GM12891 (cell line): ENCODE results near the gene PRG3.
"Not testable (repeated sequence)": the region's sequence is repeated elsewhere in the genome, so short reads cannot be mapped to it uniquely, and the experiment has no call there.

Source experiments
- DNase-seq: peaks from one replicate; pipeline ENCODE4 v3.0.0; 2011; ENCODE audit warnings: low spot score; ENCODE audit not compliant: insufficient read length
- FAIRE-seq: peaks from 2 replicates; lab custom pipeline; 2011; peaks lifted over from hg19 to GRCh38; lab: Jason Lieb, UNC
- PAX5 ChIP-seq: IDR thresholded peaks from 2 replicates; pipeline ENCODE4 v1.6.1; 2011; ENCODE audit warnings: low read length, moderate library complexity, mild to moderate bottlenecking; ENCODE audit not compliant: insufficient read depth, severe bottlenecking
- POLR2A ChIP-seq: IDR thresholded peaks from 2 replicates; pipeline ENCODE4 v1.6.1; 2011; ENCODE audit warnings: low read depth, low read length, control low read depth
- POLR2AphosphoS5 ChIP-seq: IDR thresholded peaks from 2 replicates; pipeline ENCODE4 v1.6.1; 2011; ENCODE audit warnings: low read depth, low read length, control low read depth
- POU2F2 ChIP-seq: IDR thresholded peaks from 2 replicates; pipeline ENCODE4 v1.6.1; 2011; ENCODE audit warnings: low read depth, mild to moderate bottlenecking, control low read depth, low read length, moderate library complexity
- SPI1 ChIP-seq: IDR thresholded peaks from 2 replicates; pipeline ENCODE4 v1.6.1; 2011; ENCODE audit warnings: low read depth, low read length, control low read depth
- TAF1 ChIP-seq: IDR thresholded peaks from 2 replicates; pipeline ENCODE4 v1.6.1; 2011; ENCODE audit warnings: low read depth, low read length, control low read depth

The PRG3 gene

GRCh38 chr11:57341250-57341808 lies 39.6 kb downstream of the PRG3 start:
- no peak for DNase-seq
- FAIRE-seq = no peak
- TF ChIP-seq PAX5 = no peak

GRCh38 chr11:57340039-57340615 lies 40.8 kb downstream of the PRG3 start:
- DNase-seq = no peak
- TF ChIP-seq PAX5 (no peak), SPI1 (no peak), POLR2A (no peak), POU2F2 (no peak), POLR2AphosphoS5 (no peak), TAF1 (no peak)
- no peak for FAIRE-seq

- TF ChIP-seq SPI1 (no peak), PAX5 (no peak), POU2F2 (no peak), POLR2AphosphoS5 (no peak), POLR2A (no peak), TAF1 (no peak)
- no peak for DNase-seq
- FAIRE-seq = no peak
These were observed 41.6 kb downstream of the PRG3 start for GRCh38 chr11:57339328-57339727.

- DNase-seq (no peak), FAIRE-seq (no peak)
- TF ChIP-seq PAX5 (no peak), POLR2AphosphoS5 (no peak), SPI1 (no peak), POLR2A (no peak), TAF1 (no peak), POU2F2 (no peak)
These were observed 42.8 kb downstream of the PRG3 start, which contains the start of gene P2RX3 for GRCh38 chr11:57338142-57338541. Gene P2RX3 (plus strand): TSS chr11:57338352. CDS start chr11:57338551, 199 bp downstream.

GRCh38 chr11:57336856-57337255 lies 44.1 kb downstream of the PRG3 start:
- not testable (repeated sequence) for FAIRE-seq, DNase-seq

GRCh38 chr11:57336111-57336666 lies 44.8 kb downstream of the PRG3 start:
- FAIRE-seq (no peak), DNase-seq (no peak)
- no peak for TF ChIP-seq PAX5
- TF ChIP-seq POU2F2 = no peak

GRCh38 chr11:57335343-57336110 lies 45.4 kb downstream of the PRG3 start, which contains the start of gene SSRP1:
Gene SSRP1 (minus strand): TSS chr11:57335892. CDS start chr11:57335121, 771 bp downstream.
- peak; percentile 92 for DNase-seq
- peak; percentile 94 for FAIRE-seq
- TF ChIP-seq SPI1 (no peak), POU2F2 (0 out of 2 replicates have a peak, but pooled peaks have one; percentile 36), POLR2A (peak; percentile 81), POLR2AphosphoS5 (peak; percentile 82), TAF1 (peak; percentile 88), PAX5 (no peak)

GRCh38 chr11:57335023-57335342 lies 46.0 kb downstream of the PRG3 start:
- DNase-seq (no peak), FAIRE-seq (peak; percentile 77)
- peak; percentile 27; the same call in 1 of the 2 replicates for TF ChIP-seq POU2F2
- TF ChIP-seq SPI1 = no peak
- no peak for TF ChIP-seq PAX5
- TF ChIP-seq TAF1 = no peak
- no peak for TF ChIP-seq POLR2A

GRCh38 chr11:57332694-57333440 lies 48.1 kb downstream of the PRG3 start:
- FAIRE-seq (no peak), DNase-seq (no peak)
- TF ChIP-seq SPI1 (no peak), POU2F2 (no peak), PAX5 (no peak), TAF1 (no peak), POLR2AphosphoS5 (no peak), POLR2A (no peak)

- no peak for TF ChIP-seq POLR2A
- TF ChIP-seq POU2F2 = no peak
- TF ChIP-seq PAX5 = no peak
- TF ChIP-seq SPI1 = no peak
- TF ChIP-seq TAF1 = no peak
- no peak for TF ChIP-seq POLR2AphosphoS5
- FAIRE-seq = no peak
These were observed 49.2 kb downstream of the PRG3 start for GRCh38 chr11:57331720-57332119.

More at GRCh38 chr11:57331720-57332119, 49.2 kb downstream of the PRG3 start:
- DNase-seq = no peak
